PC-3 (cell line): ENCODE results near the gene ACTG1.

Experiments used
- EZH2 ChIP-seq: fragments of 300-600 bp; sonication (generic); IDR thresholded peaks from one replicate; pipeline ENCODE4 v1.6.1; 2017; ENCODE audit warnings: antibody characterized with exemption, mild to moderate bottlenecking, low read length; ENCODE audit not compliant: unreplicated experiment
- EZH2phosphoT487 ChIP-seq: fragments of 300-600 bp; sonication (generic); IDR thresholded peaks from 2 replicates; pipeline ENCODE4 v1.6.1; 2018; ENCODE audit warnings: mild to moderate bottlenecking, antibody characterized with exemption, low read length, borderline replicate concordance
- TF ChIP-seq, protein P1 (sequence below): fragments of 300-600 bp; sonication (generic); conservative IDR thresholded peaks from 2 replicates; pipeline ENCODE4 v1.5.1; 2017; ENCODE audit warnings: antibody characterized with exemption, low read depth, mild to moderate bottlenecking, low read length

DNA sequence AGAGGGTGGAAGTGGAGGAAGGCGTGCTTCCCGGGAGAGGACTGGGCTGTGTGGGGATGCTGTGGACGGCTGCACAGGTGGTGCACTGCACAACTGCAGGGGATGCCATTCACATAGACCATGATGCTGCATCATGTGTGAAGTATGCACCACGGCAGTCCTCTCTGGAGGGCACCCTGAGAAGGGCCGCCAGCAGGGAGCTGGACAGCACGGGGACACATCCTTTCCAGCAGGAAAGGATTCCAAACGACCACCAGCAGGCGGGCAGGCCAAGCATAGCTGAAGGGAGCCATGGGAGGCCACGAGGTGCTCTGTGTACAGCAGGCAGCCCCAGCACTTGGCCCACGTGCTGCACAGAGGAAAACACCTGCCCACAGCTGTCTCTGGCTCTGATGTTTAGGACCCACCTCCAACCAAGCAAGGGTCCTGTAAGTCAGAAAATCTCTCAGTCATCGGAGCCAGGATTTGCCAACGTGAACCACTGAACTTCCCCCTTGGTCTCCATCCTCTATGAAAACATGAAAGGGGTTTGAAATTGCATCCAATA is 10.1 kb downstream of the ACTG1 start:
- TF ChIP-seq, protein P1, sequence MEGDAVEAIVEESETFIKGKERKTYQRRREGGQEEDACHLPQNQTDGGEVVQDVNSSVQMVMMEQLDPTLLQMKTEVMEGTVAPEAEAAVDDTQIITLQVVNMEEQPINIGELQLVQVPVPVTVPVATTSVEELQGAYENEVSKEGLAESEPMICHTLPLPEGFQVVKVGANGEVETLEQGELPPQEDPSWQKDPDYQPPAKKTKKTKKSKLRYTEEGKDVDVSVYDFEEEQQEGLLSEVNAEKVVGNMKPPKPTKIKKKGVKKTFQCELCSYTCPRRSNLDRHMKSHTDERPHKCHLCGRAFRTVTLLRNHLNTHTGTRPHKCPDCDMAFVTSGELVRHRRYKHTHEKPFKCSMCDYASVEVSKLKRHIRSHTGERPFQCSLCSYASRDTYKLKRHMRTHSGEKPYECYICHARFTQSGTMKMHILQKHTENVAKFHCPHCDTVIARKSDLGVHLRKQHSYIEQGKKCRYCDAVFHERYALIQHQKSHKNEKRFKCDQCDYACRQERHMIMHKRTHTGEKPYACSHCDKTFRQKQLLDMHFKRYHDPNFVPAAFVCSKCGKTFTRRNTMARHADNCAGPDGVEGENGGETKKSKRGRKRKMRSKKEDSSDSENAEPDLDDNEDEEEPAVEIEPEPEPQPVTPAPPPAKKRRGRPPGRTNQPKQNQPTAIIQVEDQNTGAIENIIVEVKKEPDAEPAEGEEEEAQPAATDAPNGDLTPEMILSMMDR: no peak
- no peak for TF ChIP-seq EZH2phosphoT487
- TF ChIP-seq EZH2: no peak
